GM18951 (cell line): ENCODE measurements around the gene FBXL16.

Experiments used
- POLR2A ChIP-seq: IDR thresholded peaks from 4 replicates; pipeline ENCODE4 v1.6.1; 2011; ENCODE audit warnings: mild to moderate bottlenecking; ENCODE audit not compliant: insufficient read length, insufficient read depth; ENCODE audit errors: extremely low read depth
- in situ Hi-C: fragments of 300-500 bp; cut with MboI; formaldehyde crosslinking; loops from one replicate; pipeline ENCODE4 v1.12.0; 2022; ENCODE audit warnings: low sequenced_read_pairs, mixed read lengths, inconsistent platforms; ENCODE audit not compliant: unreplicated experiment

The FBXL16 gene

GRCh38 chr16:723695-724094 is 18.1 kb upstream of the FBXL16 start:
- in situ Hi-C loops = no loop called here
- no peak for TF ChIP-seq POLR2A

DNA sequence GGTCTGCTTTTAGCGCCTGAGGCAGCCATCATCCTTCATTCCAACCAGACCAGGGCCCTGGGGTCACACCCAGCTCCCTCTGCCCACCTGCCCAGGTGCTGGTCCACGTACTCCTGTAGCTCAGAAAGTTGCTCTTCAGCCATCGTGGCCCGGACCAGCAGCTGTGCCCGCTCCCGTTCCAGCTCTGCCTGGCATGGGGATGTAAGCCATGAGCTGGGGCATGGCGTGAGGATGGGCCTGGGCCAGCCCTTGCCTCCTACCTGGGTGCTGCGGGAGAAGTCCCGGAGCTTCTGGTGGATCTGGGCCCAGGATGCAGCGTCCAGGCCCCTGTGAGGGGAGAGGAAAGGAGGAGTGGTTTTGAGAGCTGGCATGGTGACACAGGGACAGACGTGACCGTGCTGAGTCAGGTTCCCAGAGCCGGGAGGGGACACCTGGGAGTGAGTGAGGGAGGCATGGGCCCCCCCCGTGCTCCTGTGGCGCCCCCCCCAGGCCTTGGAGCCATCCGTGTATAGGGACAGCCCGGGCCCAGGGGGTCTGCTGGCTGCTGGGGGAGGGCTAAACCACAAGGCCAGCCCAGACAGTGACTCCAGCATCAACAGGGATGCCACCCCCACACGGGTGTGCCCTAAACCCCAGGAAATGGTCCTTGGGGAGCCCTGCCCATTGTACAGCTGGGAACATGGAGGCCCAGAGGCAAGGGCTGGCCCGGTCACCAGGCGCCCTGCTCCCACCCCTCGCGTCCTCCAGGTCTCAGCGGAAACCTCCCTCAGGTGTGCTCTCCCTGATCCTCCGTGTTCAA is 17.4 kb upstream of the FBXL16 start:
- TF ChIP-seq POLR2A = no peak
- in situ Hi-C loops = no loop called here

GRCh38 chr16:721765-722540 is 16.4 kb upstream of the FBXL16 start:
- in situ Hi-C loops = no loop called here
- no peak for TF ChIP-seq POLR2A

DNA sequence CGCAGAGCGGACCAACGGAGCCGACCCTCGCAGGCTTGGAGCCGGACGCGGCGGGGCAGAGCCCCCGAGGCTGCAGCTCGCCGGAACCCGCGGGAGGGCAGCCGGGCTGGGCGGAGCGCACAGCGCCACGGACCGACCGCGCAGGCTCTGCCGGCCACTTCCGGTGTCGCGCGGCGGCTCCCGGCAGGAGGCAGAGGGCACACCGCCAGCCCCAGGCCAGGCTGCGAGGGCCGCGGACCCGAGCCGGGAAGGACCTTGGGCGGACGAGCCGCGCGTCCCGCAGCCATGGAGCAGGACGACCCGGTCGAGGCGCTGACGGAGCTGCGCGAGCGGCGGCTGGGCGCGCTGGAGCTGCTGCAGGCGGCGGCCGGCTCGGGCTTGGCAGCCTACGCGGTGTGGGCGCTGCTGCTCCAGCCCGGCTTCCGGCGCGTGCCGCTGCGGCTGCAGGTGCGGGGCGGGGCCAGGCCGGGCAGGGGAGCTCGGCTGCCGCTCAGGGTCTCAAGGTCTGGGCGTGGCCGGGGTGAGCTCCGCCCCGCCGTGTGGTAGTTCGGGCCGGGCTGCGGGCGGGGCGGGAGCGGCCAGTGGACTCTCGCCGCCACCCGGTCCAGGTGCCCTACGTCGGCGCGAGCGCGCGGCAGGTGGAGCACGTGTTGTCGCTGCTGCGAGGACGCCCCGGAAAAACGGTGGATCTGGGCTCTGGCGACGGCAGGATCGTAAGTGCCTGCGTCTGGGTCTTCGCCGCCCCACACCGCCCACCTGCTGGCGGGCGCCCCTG is 15.6 kb upstream of the FBXL16 start, which contains the start of gene ANTKMT:
TSS of gene ANTKMT (plus strand) at position 157 of the 775 bp plus-strand sequence. CDS start at position 286, 129 bp downstream.
- peak; percentile 99 for TF ChIP-seq POLR2A
- in situ Hi-C loops = no loop called here

- in situ Hi-C loops = no loop called here
- no peak for TF ChIP-seq POLR2A
Observed at GRCh38 chr16:720447-720989, 14.9 kb upstream of the FBXL16 start.

GRCh38 chr16:719815-720446 is 14.3 kb upstream of the FBXL16 start:
- in situ Hi-C loops = loop anchor here (10.0 kb wide), 1 partner anchor 65 kb away; the partner anchor contains the start of genes CHTF18 and RPUSD1
- TF ChIP-seq POLR2A = no peak

GRCh38 chr16:718922-719321 is 13.3 kb upstream of the FBXL16 start:
- in situ Hi-C loops = loop anchor here (10.0 kb wide), 1 partner anchor 66 kb away; the partner anchor contains the start of genes CHTF18 and RPUSD1
- TF ChIP-seq POLR2A = no peak

DNA sequence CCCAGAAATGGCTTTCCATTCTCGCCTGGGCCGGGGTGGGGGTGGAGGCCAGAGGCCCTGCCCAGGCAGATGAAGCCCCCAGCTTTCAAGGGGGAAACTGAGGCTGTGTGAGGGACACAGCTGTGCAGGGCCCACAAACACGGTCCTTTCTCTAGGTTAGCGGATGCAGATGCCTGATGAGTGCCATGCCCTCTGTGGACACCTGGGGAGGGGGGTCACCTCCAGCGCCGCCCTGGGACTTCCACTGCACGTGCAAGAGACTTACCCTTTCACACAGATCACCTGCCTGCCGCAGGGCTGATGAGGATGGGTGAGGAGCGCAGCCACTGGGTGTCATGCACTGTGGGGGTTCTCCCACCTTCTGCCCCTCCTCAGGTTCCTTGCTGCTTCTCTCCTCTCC is 12.8 kb upstream of the FBXL16 start:
- TF ChIP-seq POLR2A = no peak
- in situ Hi-C loops = loop anchor here (10.0 kb wide), 1 partner anchor 66 kb away; the partner anchor contains the start of genes CHTF18 and RPUSD1

- in situ Hi-C loops = loop anchor here (10.0 kb wide), 1 partner anchor 67 kb away; the partner anchor contains the start of genes CHTF18 and RPUSD1
Observed at GRCh38 chr16:717450-718245, 12.0 kb upstream of the FBXL16 start.

DNA sequence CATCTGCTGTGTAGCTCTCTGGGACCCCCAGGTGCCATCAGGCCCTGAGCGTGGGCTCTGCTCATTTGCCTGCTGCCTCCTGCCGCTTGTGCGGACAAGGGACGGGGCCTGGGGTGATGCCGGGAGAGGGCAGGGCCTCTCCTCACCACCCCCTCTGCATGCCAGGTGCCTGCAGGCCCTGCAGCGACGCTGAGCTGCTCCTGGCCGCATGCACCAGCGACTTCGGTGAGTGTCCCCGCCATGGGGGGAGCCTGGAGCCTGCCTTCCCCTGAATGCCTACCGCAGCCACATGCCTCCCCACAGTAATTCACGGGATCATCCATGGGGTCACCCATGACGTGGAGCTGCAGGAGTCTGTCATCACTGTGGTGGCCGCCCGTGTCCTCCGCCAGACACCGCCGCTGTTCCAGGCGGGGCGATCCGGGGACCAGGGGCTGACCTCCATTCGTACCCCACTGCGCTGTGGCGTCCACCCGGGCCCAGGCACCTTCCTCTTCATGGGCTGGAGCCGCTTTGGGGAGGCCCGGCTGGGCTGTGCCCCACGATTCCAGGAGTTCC is 11.2 kb upstream of the FBXL16 start:
- in situ Hi-C loops = loop anchor here (10.0 kb wide), 1 partner anchor 68 kb away; the partner anchor contains the start of genes CHTF18 and RPUSD1

More at GRCh38 chr16:717450-718245, 12.0 kb upstream of the FBXL16 start:
- TF ChIP-seq POLR2A = peak; percentile 16

GRCh38 chr16:716200-716568 is 10.6 kb upstream of the FBXL16 start:
- no peak for TF ChIP-seq POLR2A
- in situ Hi-C loops = loop anchor here (10.0 kb wide), 1 partner anchor 69 kb away; the partner anchor contains the start of genes CHTF18 and RPUSD1

More for the DNA sequence above, 11.2 kb upstream of the FBXL16 start:
- no peak for TF ChIP-seq POLR2A
